Body of pancreas (tissue), 4 donors: Measurements from ENCODE around the gene APBA2. TPM values are rescaled to one million over a fixed set of nuclear protein-coding genes. Genes with fewer than 3 reads are reported as not detected.

Experiments
- ATAC-seq: fragments of 150-250 bp; one replicate; pipeline ENCODE4 v1.9.1; 2016
- DNase-seq, 4 donors: peaks; one replicate each; pipeline ENCODE4 v3.0.0-alpha.2; 2019
- H3K27ac ChIP-seq, 4 donors: fragments of 200-600 bp; sonication (generic); 1 replicate in 3 of 4; 2 replicates in 1 of 4; pipeline versions ENCODE4 v1.5.1 to v1.6.1; 2016 to 2019; ENCODE audit warnings: mild to moderate bottlenecking in 1 of 4, mixed read lengths in 1 of 4, moderate library complexity in 1 of 4
- H3K27me3 ChIP-seq, 2 donors: fragments of 200-600 bp; sonication (generic); one replicate each; pipeline ENCODE4 v1.6.0; 2016; ENCODE audit warnings: mild to moderate bottlenecking in 1 of 2
- H3K36me3 ChIP-seq, 2 donors: fragments of 200-600 bp; sonication (generic); replicated peaks in 1 of 2; 2 replicates each; pipeline ENCODE4 v1.5.1; 2016; ENCODE audit warnings: low read depth in 2 of 2; ENCODE audit not compliant: insufficient read depth in 1 of 2
- H3K4me1 ChIP-seq: fragments of 200-600 bp; sonication (generic); one replicate; pipeline ENCODE4 v1.6.0; 2016
- H3K4me3 ChIP-seq, 2 donors: fragments of 200-600 bp; sonication (generic); 1 replicate in 1 of 2; 2 replicates in 1 of 2; pipeline ENCODE4 v1.5.1; 2016 to 2019
- H3K9me3 ChIP-seq, 3 donors: fragments of 200-600 bp; sonication (generic); 1 replicate in 2 of 3; 2 replicates in 1 of 3; pipeline ENCODE4 v1.5.1; 2016
- POLR2A ChIP-seq, 3 donors: fragments of 450-650 bp; IDR thresholded peaks; one replicate each; pipeline ENCODE4 v1.6.1; 2016; ENCODE audit warnings: antibody characterized with exemption in 3 of 3, mild to moderate bottlenecking in 2 of 3
- WGBS, 2 donors: methylation state at CpG; one replicate each; pipeline ENCODE4 v1.1.5; 2017; 5-methylcytosine and 5-hydroxymethylcytosine counted together
- intact Hi-C: fragments of 100-400 bp; cut with DNase I; formaldehyde crosslinking; loops from one replicate; pipeline ENCODE4 v1.15.1; 2023
- total RNA-seq, 2 donors: library from RNA; depleted of rRNA; stranded (reverse); fragments of >200 nt; gene quantifications; one replicate each; pipeline ENCODE4 v1.1.0, GENCODE V29; 2016
- TF ChIP-seq, protein P1 (sequence below), 7 experiments: fragments of 450-650 bp in 4 of 7; fragments of 200-600 bp in 3 of 7; sonication (generic) in 3 of 7; IDR thresholded peaks; one replicate each; pipeline ENCODE4 v1.5.1; 2016 to 2019; ENCODE audit warnings: antibody characterized with exemption in 7 of 7

The APBA2 gene
- total RNA-seq, 2 donors from 2014 or later: 13.2 to 29.0 TPM

DNA sequence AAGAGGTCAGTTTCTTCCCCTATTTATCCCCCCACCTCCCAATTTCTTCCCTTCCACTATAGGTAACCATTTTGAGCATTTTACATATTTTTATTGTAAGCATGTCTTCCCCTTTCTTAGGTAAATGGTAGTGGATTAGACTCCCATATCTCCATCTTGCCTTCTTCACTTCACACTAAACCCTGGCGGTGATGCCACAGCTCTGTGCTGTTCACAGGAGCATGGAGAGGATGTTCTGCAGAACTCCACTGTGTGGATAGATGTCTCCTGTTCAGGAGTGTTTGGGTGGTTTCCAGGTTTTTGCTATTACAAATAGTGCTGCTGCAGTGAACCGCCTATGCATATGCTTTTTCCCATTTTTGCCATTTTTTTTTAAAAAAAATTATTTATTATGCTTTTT lies 201.1 kb downstream of the APBA2 start:
- ATAC-seq (no peak), DNase-seq (no peak)
- Histone ChIP-seq H3K4me1 (no peaks in the 10 kb centered on the region), H3K27ac (no peak overlapping the region), H3K27me3 (no peaks in the 10 kb centered on the region), H3K36me3 (no peaks in the 10 kb centered on the region), H3K9me3 (no peaks in the 10 kb centered on the region), H3K4me3 (no peak overlapping the region)
- 93 to 95% methylated on average over 2 of the region's 2 CpGs for WGBS, 2 donors
- TF ChIP-seq POLR2A (IDR thresholded peaks at IDR 0.05): no peak
- TF ChIP-seq, protein P1, sequence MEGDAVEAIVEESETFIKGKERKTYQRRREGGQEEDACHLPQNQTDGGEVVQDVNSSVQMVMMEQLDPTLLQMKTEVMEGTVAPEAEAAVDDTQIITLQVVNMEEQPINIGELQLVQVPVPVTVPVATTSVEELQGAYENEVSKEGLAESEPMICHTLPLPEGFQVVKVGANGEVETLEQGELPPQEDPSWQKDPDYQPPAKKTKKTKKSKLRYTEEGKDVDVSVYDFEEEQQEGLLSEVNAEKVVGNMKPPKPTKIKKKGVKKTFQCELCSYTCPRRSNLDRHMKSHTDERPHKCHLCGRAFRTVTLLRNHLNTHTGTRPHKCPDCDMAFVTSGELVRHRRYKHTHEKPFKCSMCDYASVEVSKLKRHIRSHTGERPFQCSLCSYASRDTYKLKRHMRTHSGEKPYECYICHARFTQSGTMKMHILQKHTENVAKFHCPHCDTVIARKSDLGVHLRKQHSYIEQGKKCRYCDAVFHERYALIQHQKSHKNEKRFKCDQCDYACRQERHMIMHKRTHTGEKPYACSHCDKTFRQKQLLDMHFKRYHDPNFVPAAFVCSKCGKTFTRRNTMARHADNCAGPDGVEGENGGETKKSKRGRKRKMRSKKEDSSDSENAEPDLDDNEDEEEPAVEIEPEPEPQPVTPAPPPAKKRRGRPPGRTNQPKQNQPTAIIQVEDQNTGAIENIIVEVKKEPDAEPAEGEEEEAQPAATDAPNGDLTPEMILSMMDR (IDR thresholded peaks at IDR 0.05): no peak
- intact Hi-C loops: no loop called here

DNA sequence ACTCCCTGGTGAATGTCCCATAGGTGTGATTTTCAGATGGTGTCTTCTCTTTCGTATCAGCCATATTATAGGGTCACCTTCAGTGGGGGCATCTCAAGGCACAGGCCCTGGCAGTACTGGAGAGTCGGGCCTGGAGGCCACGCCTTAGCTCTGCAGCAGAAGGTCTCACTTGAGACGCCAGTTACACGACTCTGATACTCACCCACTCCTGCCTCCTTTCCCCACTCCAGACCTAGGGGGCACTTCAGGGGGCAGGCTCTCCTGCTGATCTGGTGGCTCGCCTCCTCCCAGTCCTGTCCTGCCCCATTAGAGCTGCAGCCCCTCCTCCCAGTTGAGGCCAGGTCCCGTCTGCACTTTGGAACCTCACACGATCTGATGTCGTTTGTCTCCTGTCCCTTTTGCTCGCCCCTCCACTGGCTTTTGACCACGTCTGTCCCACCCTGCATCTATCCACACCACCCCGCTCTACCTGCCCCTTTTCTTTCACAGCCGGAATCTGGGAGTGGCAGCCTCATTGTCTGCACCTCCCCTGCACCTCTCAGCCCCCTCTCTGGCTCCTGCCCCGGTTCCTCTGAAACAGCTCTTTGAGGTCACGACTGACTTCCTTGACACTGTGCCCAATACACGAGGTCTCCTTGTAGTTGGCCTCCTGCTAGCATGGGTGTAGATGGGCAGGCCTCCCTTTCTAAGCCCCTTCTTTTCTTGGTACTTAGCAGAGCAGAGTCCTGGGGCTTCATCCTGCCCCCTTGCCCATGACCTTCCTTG lies 201.9 kb downstream of the APBA2 start:
- H3K9me3 ChIP-seq: no peaks in the 10 kb centered on the region
- DNase-seq (no peak), ATAC-seq (no peak)
- WGBS, 2 donors: 84 to 90% methylated on average over 14 to 16 of the region's 16 CpGs
- no peak for TF ChIP-seq POLR2A (IDR thresholded peaks at IDR 0.05)
- TF ChIP-seq, protein P1 (IDR thresholded peaks at IDR 0.05): no peak
- no peak overlapping the region for H3K27ac ChIP-seq
- intact Hi-C loops: no loop called here
- H3K36me3 ChIP-seq: no peaks in the 10 kb centered on the region
- H3K4me3 ChIP-seq: no peak overlapping the region
- no peaks in the 10 kb centered on the region for H3K27me3 ChIP-seq
- no peaks in the 10 kb centered on the region for H3K4me1 ChIP-seq

DNA sequence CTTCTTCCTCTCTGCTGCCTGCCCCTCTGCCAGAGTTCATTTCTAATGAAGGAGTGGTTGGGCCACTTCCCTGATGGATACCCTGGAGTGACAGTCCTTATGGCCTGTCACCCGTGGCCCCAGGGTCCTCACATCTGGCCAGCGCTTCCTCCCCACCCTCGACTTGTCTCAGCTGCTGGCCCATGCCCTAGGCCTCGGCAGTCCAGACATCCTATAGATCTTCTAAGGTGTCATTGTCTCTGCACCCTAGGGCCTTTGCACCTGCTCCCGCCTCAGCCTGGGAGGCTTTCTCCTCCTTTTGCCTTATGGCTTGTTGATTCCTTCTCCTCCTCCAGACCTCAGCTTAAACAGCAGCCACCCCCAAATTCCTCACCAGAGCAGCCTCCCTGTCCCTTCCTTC lies 202.9 kb downstream of the APBA2 start:
- Histone ChIP-seq H3K4me1 (no peaks in the 10 kb centered on the region), H3K27me3 (no peaks in the 10 kb centered on the region), H3K27ac (no peak overlapping the region), H3K36me3 (no peaks in the 10 kb centered on the region), H3K9me3 (no peaks in the 10 kb centered on the region), H3K4me3 (no peak overlapping the region)
- intact Hi-C loops: no loop called here
- no peak for ATAC-seq
- TF ChIP-seq, protein P1 (IDR thresholded peaks at IDR 0.05): no peak
- TF ChIP-seq POLR2A (IDR thresholded peaks at IDR 0.05): no peak
- WGBS, 2 donors: 87 to 98% methylated on average over 5 of the region's 5 CpGs
- DNase-seq: no peak

DNA sequence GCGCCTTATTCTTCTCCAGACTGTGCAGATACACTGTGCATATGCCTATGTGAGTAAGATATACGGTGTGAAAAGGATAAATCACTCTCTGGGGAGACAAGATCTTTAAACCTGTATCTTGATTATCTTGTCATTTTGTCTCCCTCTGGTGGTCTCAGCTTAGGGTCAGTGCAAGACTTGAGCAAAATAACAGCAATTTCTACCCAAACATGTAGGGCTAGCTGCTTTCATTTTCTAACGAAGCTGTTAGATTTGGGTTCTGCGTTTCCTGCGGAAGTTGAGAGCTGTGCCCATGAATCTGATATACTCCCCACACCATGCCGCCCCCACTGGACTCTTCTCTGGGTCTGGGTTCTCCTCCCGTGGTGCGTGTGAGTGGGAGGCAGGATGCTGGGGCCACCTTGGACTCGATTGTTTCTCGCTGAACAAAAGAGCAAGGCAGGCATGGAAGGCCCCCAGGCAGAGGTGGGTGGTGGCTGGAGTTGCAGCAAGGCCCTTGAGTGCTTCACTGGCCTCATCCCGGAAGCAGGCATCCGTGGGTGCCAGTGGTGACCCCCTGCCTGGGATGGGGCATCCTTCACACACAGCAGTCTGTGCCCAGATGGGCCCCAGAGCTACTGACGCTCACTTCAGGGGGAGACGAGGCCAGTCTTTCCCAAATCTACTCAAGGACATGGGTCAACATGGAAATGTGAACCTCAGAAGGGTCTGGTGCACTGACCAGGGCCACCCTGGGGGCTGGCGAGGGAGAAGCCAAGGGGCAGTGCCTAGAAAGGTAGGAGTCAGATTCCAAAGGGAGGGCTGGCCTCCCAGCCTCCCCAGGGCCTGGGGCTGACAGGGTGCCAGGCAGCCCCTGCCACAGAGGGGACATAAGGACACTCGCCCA lies 204.2 kb downstream of the APBA2 start:
- H3K27me3 ChIP-seq: no peaks in the 10 kb centered on the region
- intact Hi-C loops: no loop called here
- no peak for ATAC-seq

More for the DNA sequence above, 204.2 kb downstream of the APBA2 start:
- Histone ChIP-seq H3K36me3 (no peaks in the 10 kb centered on the region), H3K9me3 (no peaks in the 10 kb centered on the region), H3K27ac (no peak overlapping the region), H3K4me3 (no peak overlapping the region), H3K4me1 (no peaks in the 10 kb centered on the region)
- TF ChIP-seq, protein P1 (IDR thresholded peaks at IDR 0.05): no peak
- no peak for TF ChIP-seq POLR2A (IDR thresholded peaks at IDR 0.05)
- DNase-seq: no peak
- WGBS, 2 donors: 77 to 93% methylated on average over 12 to 16 of the region's 16 CpGs
